Fibroblast of lung (primary cell): Measurements from ENCODE around the gene MCF2L2. TPM values are rescaled to one million over a fixed set of nuclear protein-coding genes. Genes with fewer than 3 reads are reported as not detected.

Source experiments
- DNase-seq, 2 donors: peaks; one replicate each; pipeline versions ENCODE4 v3.0.0 to v3.0.0-alpha.2; 2010; ENCODE audit warnings: low read depth in 2 of 2
- H2AFZ ChIP-seq: 2 replicates; pipeline ENCODE4 v1.5.1; 2012; ENCODE audit warnings: low read length, control low read depth, inconsistent platforms
- H3K27ac ChIP-seq: 2 replicates; pipeline ENCODE4 v1.5.1; 2011; ENCODE audit warnings: low read length, control low read depth; ENCODE audit not compliant: insufficient read depth
- H3K27me3 ChIP-seq: 2 replicates; pipeline ENCODE4 v1.5.1; 2011; ENCODE audit warnings: mild to moderate bottlenecking, low read length; ENCODE audit not compliant: control insufficient read depth, insufficient read depth
- H3K36me3 ChIP-seq: 2 replicates; pipeline ENCODE4 v1.5.1; 2011; ENCODE audit warnings: low read length; ENCODE audit not compliant: control insufficient read depth, insufficient read depth
- H3K4me1 ChIP-seq: 2 replicates; pipeline ENCODE4 v1.5.1; 2011; ENCODE audit warnings: low read length; ENCODE audit not compliant: control insufficient read depth, insufficient read depth; ENCODE audit errors: extremely low read depth
- H3K4me2 ChIP-seq: 2 replicates; pipeline ENCODE4 v1.5.1; 2011; ENCODE audit warnings: low read length, control low read depth; ENCODE audit not compliant: insufficient read depth; ENCODE audit errors: extremely low read depth
- H3K4me3 ChIP-seq, 4 experiments: fragments of 200-600 bp in 1 of 4; sonication (generic) in 1 of 4; replicated peaks in 1 of 4; 2 replicates each; pipeline ENCODE4 v1.5.1; 2011 to 2016; ENCODE audit warnings: low read length in 4 of 4, low read depth in 3 of 4, mild to moderate bottlenecking in 3 of 4, control low read depth in 2 of 4, inconsistent platforms in 1 of 4, mixed read lengths in 1 of 4; ENCODE audit not compliant: insufficient read depth in 1 of 4; ENCODE audit errors: control extremely low read depth in 1 of 4
- H3K79me2 ChIP-seq: 2 replicates; pipeline ENCODE4 v1.5.1; 2012; ENCODE audit warnings: mild to moderate bottlenecking, low read length, inconsistent platforms; ENCODE audit not compliant: control insufficient read depth, insufficient read depth
- H3K9ac ChIP-seq: 2 replicates; pipeline ENCODE4 v1.5.1; 2011; ENCODE audit warnings: mild to moderate bottlenecking, low read length, control low read depth; ENCODE audit not compliant: insufficient read depth
- H3K9me3 ChIP-seq: 2 replicates; pipeline ENCODE4 v1.5.1; 2012; ENCODE audit warnings: low read depth, low read length; ENCODE audit not compliant: control insufficient read depth, insufficient read depth
- H4K20me1 ChIP-seq: 2 replicates; pipeline ENCODE4 v1.5.1; 2011; ENCODE audit warnings: low read length; ENCODE audit not compliant: control insufficient read depth, insufficient read depth; ENCODE audit errors: extremely low read depth
- CTCF ChIP-seq, 2 donors: IDR thresholded peaks in 1 of 2; conservative IDR thresholded peaks in 1 of 2; 1 replicate in 1 of 2; 2 replicates in 1 of 2; pipeline ENCODE4 v1.5.1; 2011 to 2012; ENCODE audit warnings: low read length in 2 of 2, control low read depth in 1 of 2, inconsistent platforms in 1 of 2, low read depth in 1 of 2, mild to moderate bottlenecking in 1 of 2
- EZH2 ChIP-seq: IDR thresholded peaks from 2 replicates; pipeline ENCODE4 v1.5.1; 2012; ENCODE audit warnings: low read length, control low read depth, mild to moderate bottlenecking; ENCODE audit errors: missing control alignments
- polyA plus RNA-seq, 2 donors: library from polyadenylated mRNA; depleted of rRNA in 1 of 2; stranded (reverse) in 1 of 2; unstranded in 1 of 2; fragments of >200 nt; gene quantifications; 2 replicates each; pipeline ENCODE4 v1.2.1, GENCODE V29; 2011 to 2012; ENCODE audit warnings: missing spikeins in 1 of 2
- total RNA-seq: library from RNA; depleted of rRNA; stranded (reverse); fragments of >200 nt; gene quantifications from 2 replicates; pipeline ENCODE4 v1.2.1, GENCODE V29; 2014

Gene MCF2L2
- total and polyA plus RNA-seq, 2 donors (not counting 1 experiment from before 2014, with no cell fraction given): under 0.01 to 0.08 TPM

GRCh38 chr3:183307749-183308148 lies 120.7 kb downstream of the MCF2L2 start:
- Histone ChIP-seq H3K9ac (no peak overlapping the region), H3K4me2 (no peak overlapping the region), H4K20me1 (no peaks in the 10 kb centered on the region), H2AFZ (no peak overlapping the region), H3K27me3 (peaks cover 11% of the 10 kb centered on the region), H3K4me1 (no peaks in the 10 kb centered on the region), H3K27ac (no peak overlapping the region), H3K9me3 (no peaks in the 10 kb centered on the region), H3K79me2 (no peaks in the 10 kb centered on the region), H3K36me3 (no peaks in the 10 kb centered on the region), H3K4me3 (no peak overlapping the region)
- no peak for TF ChIP-seq CTCF (conservative IDR thresholded peaks at IDR 0.05 in 1 of 2, IDR thresholded peaks at IDR 0.05 in 1 of 2; ENCODE audit: low read depth in 1 of 2, low read length in 2 of 2)
- TF ChIP-seq EZH2: no peak
- no peak for DNase-seq

GRCh38 chr3:183306798-183307671 lies 121.4 kb downstream of the MCF2L2 start:
- Histone ChIP-seq H3K4me2 (no peak overlapping the region), H2AFZ (no peak overlapping the region), H3K9me3 (no peaks in the 10 kb centered on the region)

More at GRCh38 chr3:183306798-183307671, 121.4 kb downstream of the MCF2L2 start:
- H4K20me1 ChIP-seq: no peaks in the 10 kb centered on the region
- peaks cover 15% of the 10 kb centered on the region for H3K27me3 ChIP-seq
- DNase-seq: peak; percentile 75 to 82
- no peak overlapping the region for H3K27ac ChIP-seq
- no peaks in the 10 kb centered on the region for H3K36me3 ChIP-seq
- H3K79me2 ChIP-seq: no peaks in the 10 kb centered on the region
- TF ChIP-seq CTCF (conservative IDR thresholded peaks at IDR 0.05 in 1 of 2, IDR thresholded peaks at IDR 0.05 in 1 of 2; ENCODE audit: low read depth in 1 of 2, low read length in 2 of 2): no peak
- TF ChIP-seq EZH2: no peak
- H3K4me1 ChIP-seq: no peaks in the 10 kb centered on the region
- H3K4me3 ChIP-seq: no peak overlapping the region
- H3K9ac ChIP-seq: no peak overlapping the region
